ENCODE measurements around the gene APEH. TPM values are rescaled to one million over a fixed set of nuclear protein-coding genes. Genes with fewer than 3 reads are reported as not detected.

Gene APEH
- total and polyA plus RNA-seq, 2 of the 13 experiments (the other 11 are each of a cell fraction or from before 2014, with no cell fraction given) = 116 to 130 TPM

GRCh38 chr3:49665822-49666519 is 8.2 kb upstream of the APEH start (continued):
- no peak for TF ChIP-seq SNAPC4 (CRISPR knock-in tag; IDR thresholded peaks at IDR 0.05)
- no peak for TF ChIP-seq TERF1 (CRISPR knock-in tag; IDR thresholded peaks at IDR 0.05)
- no peak for TF ChIP-seq ATM (IDR thresholded peaks at IDR 0.05; ENCODE audit: borderline replicate concordance)
- no peak for TF ChIP-seq ZBTB7B (CRISPR knock-in tag; IDR thresholded peaks at IDR 0.05)
- TF ChIP-seq GATAD2A (CRISPR knock-in tag; IDR thresholded peaks at IDR 0.05) = peak; percentile 69
- TF ChIP-seq ZBTB40 (IDR thresholded peaks at IDR 0.05) = no peak
- 0 out of 2 replicates have a peak, but pooled peaks have one; percentile 53 for TF ChIP-seq ZBTB40 (CRISPR knock-in tag; IDR thresholded peaks at IDR 0.05)
- TF ChIP-seq HOXA5 (CRISPR knock-in tag; IDR thresholded peaks at IDR 0.05) = no peak
- no peak for TF ChIP-seq DDIT3 (CRISPR knock-in tag; IDR thresholded peaks at IDR 0.05)
- TF ChIP-seq THAP8 (CRISPR knock-in tag; IDR thresholded peaks at IDR 0.05; ENCODE audit: borderline replicate concordance) = no peak
- TF ChIP-seq BRD4 (CRISPR knock-in tag; IDR thresholded peaks at IDR 0.05) = no peak
- no peak for TF ChIP-seq ZNF670 (CRISPR knock-in tag; IDR thresholded peaks at IDR 0.05; ENCODE audit: borderline replicate concordance)
- no peak for TF ChIP-seq ZNF557 (CRISPR knock-in tag; IDR thresholded peaks at IDR 0.05)
